Measurements from ENCODE around the gene NTSR1.

NTSR1 gene

DNA sequence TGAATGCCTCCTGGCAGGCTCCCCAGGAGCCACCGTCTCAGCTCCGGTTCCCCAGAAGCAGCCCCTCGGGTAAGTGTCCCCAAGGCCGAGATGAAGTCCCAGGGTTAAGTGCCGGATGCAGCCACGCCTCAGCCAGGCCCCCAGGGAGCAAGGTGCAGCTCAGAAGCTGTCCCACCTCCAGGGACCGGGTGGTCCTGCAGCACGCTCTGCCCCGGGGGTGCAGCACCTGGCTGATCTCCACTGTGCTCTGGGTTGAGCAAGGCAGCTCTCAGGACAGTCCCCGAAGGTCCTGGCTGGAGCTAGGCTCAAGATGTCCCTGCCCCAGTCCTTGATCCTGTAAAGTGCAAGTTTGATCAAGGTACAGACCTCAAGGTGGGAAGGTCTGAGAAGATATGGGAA is 15.1 kb upstream of the NTSR1 start:
- DNase-seq (ENCODE audit: low read depth in 2 of 3, low spot score in 1 of 3), result no peak

DNA sequence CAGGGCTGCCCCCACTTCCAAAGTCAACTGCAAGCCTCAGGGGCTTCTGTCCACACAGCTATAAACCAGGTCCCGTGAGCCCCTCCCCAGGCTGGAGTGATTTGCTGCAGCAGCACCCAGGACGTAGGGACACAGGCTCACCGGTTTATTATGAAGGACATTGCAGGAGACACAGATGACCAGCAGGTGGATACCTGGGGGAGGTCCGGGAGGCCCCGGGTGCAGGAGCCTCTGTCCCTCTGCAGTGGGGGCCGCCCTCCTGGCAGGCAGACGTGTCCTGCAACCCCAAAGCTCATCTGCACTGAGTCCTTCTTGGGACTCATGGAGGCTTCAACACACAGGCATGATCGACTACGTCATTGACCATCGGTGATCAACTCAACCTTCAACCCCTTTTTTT is 14.5 kb upstream of the NTSR1 start:
- DNase-seq (ENCODE audit: low read depth in 2 of 3, low spot score in 1 of 3), result no peak

DNA sequence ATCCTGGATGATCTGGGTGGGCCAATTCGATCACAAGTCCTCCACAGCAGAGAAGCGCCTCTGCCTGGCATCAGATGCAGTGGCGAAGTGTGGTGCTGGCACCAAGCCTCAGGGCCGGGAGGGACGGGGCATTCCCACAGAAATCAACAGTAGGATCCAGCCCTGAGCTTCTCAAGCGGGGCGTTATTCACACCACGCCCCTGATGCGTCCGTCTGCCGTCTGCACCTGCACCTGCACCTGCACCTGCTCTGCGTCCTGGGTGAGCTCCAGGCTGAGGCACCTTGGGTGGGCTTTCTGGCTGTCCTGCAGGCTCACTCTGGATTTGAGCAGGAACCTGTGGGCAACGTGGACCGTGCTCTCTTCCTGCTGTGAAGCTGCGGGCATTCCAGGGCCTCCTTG is 13.8 kb upstream of the NTSR1 start:
- no peak for DNase-seq (ENCODE audit: low read depth in 2 of 3, low spot score in 1 of 3)

DNA sequence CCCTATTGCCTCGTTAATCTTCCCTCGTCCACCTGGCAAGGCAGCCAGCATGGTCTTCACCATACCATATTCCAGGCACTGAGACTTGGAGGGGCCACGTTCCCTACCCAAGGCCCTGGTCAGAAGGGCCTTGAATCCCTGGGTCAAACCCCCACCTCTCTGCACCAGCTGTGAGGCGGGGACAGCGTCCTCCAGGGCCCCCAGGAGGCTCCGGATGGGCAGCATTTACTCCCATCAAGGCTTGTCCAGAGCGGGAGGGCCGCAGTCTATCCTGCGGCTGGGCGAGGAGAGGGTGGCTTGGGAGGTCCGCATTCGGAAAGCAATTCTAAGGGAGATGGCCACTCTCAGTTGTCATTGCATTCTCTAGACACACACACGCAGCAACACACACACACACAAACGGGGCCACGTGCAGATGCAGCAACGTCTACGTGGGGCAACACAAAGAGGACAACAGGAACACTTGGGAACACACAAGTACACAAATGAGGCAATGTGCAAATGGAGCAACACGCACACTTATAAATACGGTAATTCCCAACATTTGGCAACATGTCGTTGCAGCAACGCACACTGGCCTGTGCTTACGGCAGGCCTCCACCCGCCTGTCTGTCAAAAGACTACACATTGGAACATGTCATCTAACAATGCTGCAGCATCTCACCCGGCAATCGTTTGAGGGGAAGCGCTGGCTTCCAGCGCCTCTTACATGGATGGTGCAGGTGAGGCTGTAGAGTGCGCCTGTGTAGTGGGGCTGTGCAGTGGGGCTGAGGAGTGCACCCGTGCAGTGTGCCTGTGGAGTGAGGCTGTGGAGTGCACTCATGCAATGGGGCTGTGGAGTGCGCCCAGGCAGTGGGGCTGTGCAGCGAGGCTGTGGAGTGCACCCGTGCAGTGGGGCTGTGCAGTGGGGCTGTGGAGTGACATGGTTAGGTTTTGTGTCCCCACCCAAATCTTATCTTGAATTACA is 12.9 kb upstream of the NTSR1 start:
- DNase-seq (ENCODE audit: low read depth in 2 of 3, low spot score in 1 of 3), result no peak

DNA sequence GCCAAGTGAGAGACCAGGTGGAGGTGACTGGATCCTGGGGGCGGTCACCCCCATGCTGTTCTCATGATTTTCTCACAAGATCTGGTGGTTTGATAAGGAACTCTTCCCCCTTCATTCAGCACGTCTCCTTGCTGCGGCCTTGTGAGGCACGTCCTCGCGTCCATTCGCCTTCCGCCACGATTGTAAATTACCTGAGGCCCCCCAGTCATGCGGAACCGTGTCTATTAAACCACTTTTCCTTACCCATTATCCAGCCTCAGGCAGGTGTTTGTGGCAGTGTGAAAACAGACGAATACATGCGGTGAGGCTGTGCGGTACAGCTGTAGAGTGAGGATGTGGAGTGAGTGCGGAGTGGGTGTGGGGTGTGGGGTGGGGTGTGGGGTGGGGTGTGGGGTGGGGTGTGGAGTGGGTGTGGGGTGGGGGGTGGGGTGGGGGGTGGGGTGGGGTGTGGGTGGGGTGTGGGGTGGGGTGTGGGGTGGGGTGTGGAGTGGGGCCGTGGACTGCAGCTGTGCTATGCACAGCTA is 12.1 kb upstream of the NTSR1 start:
- no peak for DNase-seq (ENCODE audit: low read depth in 2 of 3, low spot score in 1 of 3)

DNA sequence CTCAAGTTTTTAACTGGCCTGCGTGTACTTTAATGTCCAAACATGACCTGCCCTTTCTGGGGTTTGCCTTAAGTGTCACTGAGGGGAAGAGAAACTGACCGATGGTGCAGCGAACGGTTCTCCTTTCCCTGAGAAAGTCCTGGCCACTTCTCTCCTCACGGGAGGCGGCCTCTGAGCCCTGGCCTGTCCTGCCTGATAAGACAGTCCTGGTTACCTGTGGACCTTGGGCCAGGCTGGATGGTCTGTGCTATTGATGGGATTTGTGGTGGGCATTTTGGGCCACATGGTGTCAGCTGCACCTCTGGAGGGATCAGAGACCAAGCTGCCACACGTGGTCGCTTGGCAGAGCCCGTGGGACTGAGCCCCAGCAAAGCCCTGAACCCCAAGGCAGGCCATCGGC is 11.6 kb upstream of the NTSR1 start:
- DNase-seq (ENCODE audit: low read depth in 2 of 3, low spot score in 1 of 3), result no peak

DNA sequence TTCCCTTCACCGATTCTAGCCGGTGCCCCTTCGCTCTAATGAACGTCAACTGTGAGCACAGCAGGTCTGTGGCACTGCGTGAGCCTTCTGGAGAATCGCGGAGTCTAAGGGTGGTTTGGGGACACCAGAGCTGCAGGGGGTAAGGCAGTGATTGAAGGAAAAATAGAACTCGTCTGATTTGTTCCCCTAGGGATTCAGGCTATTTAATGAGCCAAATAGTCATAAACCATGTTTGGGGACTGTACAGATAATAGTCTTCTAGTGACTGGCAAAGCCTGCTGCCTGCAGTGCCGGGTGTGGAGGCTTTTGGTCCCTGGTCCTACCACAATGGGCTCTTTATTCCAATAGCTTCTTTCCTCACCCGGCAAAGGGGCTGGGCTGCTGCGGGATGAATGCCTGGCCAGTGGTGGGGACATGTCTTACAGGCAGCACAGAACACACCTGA is 11.1 kb upstream of the NTSR1 start:
- no peak for DNase-seq (ENCODE audit: low read depth in 2 of 3, low spot score in 1 of 3)

DNA sequence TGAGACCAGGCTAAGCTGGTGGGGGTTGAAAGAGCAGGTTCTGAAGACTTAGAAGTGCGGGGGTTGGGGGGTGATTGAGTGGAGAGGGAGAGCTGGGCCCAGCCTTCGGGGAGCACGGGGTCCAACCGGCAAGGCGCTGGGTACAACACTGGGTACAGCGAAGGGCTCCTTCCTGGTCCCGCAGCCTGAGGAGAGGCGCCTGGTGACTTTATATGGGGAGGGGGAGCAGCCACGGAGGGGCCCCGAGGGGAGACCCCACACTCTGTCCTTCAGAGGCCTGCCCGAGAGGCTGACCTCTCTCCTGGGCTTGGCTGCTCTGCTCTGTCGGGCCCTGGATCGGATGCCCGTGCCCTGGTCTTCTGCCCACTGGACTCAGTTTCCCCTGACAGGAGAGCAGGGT is 10.4 kb upstream of the NTSR1 start:
- DNase-seq (ENCODE audit: low read depth in 2 of 3, low spot score in 1 of 3), result no peak

DNA sequence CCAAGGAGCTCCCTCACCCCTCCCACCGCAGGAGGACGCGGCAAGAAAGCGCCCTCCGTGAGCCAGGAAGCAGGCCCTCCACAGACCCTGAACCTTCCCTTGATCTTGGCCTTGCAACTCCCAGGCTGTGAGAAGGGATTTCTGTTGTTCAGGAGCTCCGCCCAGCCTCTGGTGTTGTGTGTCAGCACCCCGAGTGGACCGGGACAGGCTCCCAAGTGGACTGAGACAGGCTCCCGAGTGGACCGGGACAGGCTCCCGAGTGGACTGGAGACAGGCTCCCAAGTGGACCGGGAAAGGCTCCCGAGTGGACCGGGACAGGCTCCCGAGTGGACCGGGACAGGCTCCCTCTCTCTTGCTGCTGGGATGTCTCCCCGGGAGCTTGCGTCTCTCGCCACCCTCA is 9.3 kb upstream of the NTSR1 start:
- DNase-seq (ENCODE audit: low read depth in 2 of 3, low spot score in 1 of 3), result no peak

DNA sequence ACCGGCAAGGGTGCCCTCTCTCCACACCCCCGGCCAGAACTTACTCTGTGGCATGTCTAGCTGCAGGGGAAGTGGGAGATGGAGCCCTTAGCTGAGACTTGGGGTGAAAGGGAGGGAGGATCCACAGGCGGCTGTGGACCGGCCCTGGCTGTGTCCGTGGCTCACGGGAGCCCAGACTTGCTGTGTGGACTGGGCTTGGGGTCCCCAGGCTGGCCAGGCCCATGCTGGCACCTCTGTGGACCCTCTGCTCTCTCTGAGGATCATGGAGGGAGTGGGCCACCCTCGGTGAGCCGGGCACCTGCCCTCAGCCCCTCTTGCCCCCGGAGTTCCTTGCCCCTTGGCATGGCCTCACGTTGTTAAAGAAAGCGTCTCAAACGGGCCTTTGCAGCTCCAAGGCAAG is 8.9 kb upstream of the NTSR1 start:
- DNase-seq (ENCODE audit: low read depth in 2 of 3, low spot score in 1 of 3), result no peak

DNA sequence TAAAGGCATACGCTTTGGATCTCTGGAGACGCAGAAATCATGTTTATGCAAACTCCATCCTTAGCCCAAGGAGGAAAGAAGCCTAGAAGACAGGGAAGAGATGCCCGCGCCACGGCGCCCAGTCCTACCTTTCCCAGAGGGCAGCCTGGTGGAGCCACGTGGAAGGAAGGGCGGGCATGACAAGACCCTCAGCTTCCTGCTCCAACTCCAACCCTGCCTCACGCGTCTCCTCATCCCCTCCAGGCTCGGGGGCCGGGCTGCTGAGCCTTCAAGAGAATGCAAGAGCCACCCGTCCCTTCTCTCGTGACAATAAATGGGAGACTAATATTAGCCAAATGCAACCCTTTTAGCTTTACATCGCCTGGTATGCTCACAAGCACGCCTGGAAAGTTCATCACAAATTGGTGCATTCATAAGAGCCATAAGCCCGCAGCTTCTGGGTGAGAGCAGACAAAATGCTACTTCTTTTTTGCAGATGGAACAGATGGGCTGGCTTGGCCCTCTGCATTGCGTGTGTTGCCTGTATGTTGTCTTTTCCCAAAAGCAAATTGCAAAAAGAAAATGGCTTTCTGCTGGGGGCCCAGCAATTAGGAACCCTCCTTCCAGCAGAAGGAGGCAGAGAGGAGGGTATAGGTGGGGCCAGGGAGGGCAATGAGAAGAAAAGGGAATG is 8.2 kb upstream of the NTSR1 start:
- DNase-seq (ENCODE audit: low read depth in 2 of 3, low spot score in 1 of 3), result no peak

DNA sequence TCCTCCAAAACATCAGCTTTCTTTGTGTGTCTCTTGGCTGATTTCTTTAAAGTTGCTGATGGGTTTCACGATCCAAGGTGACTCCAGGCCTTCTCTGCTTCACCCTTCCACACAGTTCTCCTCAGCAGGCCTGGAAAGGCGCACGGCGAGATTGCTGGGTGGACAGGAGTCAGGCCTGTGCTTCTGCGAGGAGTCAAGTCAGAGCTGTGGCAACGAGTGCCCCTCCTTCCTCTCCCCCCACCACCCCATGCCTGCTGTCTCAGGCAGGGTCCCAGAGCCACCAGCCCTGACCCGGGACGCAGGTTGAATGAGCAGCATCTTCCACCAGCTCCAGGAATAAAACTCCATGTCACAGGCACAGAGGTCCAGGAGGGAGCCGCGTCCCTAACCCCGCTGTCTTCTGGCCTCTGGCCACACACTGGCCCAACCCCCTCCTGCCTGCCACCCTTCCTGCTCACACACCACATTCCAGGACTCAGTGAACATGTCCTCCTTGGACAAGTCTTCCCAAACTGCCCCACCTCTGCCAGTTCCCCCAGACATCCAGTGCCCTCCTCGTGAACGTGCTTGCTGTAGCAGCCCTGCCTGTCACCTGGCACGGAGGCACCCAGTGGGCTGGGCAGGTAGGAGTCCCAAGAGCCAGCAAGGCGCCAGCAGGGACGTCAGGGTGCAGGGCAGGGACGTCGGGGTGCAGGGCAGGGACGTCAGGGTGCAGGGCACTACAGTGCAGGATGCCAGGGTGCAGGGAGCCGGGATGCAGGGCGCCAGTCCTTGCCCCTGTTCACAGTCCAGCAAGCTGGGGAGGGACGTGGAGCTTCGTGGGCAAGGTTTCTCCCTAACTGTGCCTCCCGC is 7.2 kb upstream of the NTSR1 start:
- no peak for DNase-seq (ENCODE audit: low read depth in 2 of 3, low spot score in 1 of 3)

DNA sequence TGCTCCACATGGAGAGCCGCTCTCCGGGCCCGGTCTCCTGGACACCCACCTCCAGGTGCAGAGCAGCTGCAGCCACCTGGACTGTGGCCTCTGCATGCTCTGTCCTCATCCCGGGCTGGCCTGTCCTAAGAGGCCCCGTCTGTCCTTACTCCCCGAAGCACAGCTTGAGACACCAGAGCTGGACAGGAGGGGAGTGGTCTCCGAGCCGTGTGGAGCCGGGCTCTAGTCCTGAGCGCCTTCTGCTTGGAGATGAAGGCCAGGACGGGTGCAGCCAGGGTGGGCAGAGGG is 6.7 kb upstream of the NTSR1 start:
- no peak for DNase-seq (ENCODE audit: low read depth in 2 of 3, low spot score in 1 of 3)

DNA sequence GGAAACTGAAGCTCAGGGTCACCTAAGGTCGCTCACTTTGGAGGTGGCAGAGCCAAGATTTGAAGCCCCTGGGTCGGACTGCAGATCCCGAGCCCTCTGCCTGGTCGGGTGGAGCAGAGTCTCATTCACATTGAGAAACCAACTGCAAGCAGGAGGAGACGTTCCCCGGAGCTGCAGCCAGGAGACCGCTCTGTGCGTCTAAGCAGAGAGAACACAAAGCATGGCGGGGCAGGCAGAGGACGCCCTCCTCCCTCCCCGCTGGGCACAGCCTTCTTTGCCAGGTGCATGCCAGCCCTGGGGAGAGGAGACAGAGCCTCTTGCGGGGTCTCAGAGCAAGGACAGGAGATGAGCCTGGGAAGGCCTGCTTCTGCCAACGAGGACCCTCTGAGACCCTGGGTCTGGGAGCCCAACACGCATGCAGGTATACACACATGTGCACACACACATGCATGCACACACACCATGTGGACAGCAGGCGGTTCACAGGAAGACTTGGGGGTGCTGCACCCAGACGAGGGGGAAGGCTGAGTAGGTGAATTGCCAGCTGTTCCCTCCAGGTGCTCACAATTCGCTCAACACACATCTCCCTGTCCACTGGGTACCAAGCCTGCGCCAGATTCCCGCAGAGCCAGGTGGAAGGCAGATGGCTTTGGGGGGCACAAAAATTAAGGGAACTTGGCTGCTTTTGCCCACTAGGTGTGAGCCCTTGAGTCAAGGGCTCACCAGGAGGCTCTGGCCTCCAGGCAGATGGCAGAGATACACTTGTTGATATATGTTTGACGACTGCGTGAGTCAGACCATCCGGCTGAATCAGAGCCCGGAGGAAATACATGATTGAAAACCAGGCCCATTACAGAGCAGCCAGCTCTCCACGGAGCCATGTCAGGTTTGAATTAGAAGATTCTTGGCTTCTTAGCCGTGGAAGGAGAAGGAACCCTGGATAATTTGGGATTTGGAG is 5.5 kb upstream of the NTSR1 start:
- no peak for DNase-seq (ENCODE audit: low read depth in 2 of 3, low spot score in 1 of 3)

DNA sequence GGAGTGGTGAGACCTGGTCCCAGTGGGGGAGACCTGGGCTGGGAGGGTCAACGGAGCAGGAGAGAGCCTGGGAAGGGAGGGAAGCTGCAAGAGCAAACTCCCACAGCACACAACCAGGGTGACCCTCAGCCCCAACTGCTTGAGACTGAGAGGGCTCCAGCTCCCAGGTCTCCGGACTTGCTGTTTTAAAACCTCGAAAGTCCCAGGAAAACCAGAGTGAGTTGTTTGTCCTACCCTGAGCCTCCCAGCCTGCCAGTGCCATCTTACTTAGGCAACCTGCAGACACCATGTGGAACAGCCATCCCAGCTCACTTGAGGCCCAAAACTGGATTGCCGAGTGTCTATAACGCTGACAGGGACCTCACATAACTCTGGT is 4.8 kb upstream of the NTSR1 start:
- no peak for DNase-seq (ENCODE audit: low read depth in 2 of 3, low spot score in 1 of 3)

DNA sequence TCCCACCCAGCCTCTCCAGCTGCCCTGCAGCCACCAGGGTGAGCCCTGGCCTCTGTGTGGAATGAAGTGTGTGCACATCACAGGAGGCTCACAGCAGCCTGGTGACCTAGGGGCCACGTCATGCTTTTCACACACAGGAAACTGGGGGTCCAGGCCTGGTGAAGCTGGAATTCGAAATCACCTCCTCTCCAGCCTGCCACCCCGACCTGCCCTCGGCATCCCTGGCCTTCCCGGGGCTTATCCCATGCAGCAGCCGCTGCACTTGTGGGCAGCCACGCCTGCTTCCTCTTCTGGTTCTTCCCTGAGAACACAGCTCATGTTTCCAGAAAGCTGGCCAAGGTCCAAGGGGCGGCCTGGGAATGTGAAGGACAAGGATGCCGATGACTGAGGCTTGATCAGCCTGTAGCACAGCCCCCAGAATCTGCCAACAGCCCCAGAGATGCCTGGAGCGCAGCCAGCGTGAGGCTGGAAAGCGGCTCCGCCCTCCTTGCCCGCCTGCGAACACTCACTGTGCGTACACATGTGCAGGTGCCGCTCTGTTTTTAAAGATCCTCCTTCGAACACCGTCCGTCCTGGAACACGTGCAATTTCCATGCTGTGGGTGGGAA is 4.2 kb upstream of the NTSR1 start:
- no peak for DNase-seq (ENCODE audit: low read depth in 2 of 3, low spot score in 1 of 3)

DNA sequence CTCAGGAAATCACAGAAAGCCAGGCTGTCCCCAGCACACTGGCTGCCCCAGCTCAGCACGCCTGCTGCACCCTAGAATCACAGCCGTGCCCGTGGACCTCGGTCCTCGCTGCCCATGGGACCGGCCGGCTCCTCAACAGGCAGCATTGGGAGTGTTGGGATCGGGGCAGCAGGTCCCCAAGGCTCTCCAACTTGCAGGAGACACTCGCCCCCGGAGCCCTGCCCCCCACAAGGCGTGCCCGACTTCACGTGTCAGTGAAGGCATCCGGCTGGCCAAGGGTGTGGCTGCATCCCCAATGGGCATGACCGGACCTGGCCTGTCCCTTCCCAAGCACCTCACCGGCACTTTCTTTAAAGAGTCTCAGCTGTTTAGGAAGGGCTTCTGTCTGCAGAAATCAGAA is 3.0 kb upstream of the NTSR1 start:
- DNase-seq (ENCODE audit: low read depth in 2 of 3, low spot score in 1 of 3), result no peak

DNA sequence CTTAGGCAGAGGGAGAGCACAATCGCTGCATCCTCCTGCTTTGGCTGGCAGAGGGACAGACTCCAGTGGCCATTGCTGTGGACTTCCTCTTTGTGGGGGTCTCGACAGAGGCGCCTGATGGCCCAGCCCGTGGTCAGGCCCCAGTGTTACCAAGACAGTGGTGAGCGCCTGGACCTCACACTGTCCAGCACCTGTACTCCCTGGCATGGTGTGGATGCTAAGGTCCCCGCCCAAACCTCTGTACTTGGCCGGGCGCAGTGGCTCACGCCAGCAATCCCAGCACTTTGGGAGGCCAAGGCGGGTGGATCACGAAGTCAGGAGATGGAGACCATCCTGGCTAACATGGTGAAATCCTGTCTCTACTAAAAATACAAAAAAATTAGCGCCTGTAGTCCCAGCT is 2.3 kb upstream of the NTSR1 start:
- no peak for DNase-seq (ENCODE audit: low read depth in 2 of 3, low spot score in 1 of 3)

DNA sequence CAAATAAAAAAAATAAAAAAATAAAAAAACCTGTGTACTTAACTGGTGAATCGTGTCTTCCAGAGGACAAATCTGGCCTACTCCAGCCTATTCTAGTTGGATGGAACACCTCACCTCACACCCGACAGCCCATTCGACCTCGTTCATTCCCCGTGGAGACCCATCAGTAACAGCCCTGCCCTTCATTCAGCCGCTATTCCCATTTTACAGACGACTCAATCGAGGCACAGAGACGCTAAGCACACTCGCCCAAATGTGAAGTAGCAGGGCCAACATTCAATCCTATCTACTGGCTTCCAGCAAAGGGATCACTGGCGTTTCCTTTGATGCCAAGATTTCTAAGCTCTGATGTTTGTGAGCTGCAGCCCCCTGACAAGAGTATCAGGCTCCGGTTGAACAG is 1.8 kb upstream of the NTSR1 start:
- DNase-seq (ENCODE audit: low read depth in 2 of 3, low spot score in 1 of 3), result no peak

DNA sequence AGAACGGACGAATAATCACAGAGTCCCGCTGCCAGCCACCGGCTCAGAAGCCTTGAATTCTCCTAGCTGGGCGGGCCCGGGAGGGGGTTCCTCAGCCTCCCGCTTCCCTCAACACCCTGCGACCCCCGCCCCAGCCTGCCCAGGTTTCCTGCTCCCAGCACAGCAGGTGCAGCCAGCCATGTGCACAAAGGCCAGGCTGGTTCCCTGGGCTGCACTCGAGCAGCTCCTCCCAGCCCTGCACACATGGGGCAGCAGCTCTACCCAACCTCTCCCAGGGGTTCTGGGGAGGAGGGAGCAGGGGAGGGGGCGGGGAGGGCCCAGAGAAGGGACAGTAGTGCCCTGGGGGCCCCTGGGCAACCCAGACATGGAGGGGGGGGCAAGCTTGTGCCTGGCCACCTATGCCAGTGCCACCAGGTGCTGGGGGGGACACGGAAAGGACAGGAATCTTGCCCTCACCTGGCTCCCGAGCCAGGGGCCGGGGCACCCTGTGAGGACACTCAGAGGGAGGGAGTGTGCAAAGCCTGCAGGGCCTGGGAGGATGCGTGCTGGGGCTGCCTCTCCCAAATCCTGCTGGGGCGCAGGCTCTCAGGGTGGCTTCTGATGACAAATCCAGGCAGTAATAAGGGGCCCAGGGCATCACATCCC is 1.2 kb upstream of the NTSR1 start:
- DNase-seq (ENCODE audit: low read depth in 2 of 3, low spot score in 1 of 3), result no peak

All from stimulated activated CD4-positive, alpha-beta T cell treated with anti-CD3 and anti-CD28 coated beads, Interleukin-12 subunit alpha, Interleukin-12 subunit beta, amount 100 ng/mL, for 48 hours (primary cell).